Body of pancreas (tissue), 4 donors: ENCODE measurements around the gene ABCB9.

Experiments
- CTCF ChIP-seq, 7 experiments: fragments of 450-650 bp in 4 of 7; fragments of 200-600 bp in 3 of 7; sonication (generic) in 3 of 7; IDR thresholded peaks; one replicate each; pipeline ENCODE4 v1.5.1; 2016 to 2019; ENCODE audit warnings: antibody characterized with exemption in 7 of 7
- POLR2A ChIP-seq, 3 donors: fragments of 450-650 bp; IDR thresholded peaks; one replicate each; pipeline ENCODE4 v1.6.1; 2016; ENCODE audit warnings: antibody characterized with exemption in 3 of 3, mild to moderate bottlenecking in 2 of 3

DNA sequence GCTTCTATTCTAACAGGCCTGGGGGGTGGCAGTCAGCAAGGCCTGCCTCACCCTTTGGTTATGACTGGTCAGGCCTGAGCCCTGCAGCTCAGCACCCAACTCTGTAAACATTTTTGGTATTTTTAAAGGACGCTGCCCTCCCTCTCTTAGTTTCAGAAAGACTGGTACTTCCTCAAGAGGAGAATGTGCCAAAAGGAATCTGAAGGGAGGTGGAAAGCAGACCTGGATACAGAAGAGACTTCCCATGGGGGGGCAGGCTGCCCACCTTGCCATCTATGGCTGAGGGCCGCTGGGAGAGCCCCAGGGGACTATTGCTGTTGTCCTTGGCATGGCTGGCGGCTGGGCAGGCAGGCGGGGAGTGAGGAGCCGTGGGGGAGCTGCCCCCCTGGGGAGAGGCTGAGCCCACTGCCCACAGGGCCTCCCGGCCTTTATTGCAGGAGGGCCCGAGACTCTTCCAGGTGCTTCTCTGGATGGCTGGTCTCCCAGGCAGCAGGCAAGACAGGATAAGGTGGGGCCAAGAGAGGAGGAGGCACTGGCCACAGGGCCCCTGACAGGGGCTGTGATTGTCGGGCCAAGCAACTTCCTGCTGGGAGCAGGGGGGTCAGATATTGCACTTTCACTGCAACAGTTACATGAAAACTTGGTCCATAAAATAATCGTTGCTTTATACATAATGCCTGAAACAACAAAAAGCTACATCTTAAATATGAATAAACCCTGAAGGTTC, 17.7 kb upstream of the ABCB9 start:
- TF ChIP-seq POLR2A (IDR thresholded peaks at IDR 0.05) (no peak), CTCF (IDR thresholded peaks at IDR 0.05) (no peak)
